Skeletal muscle tissue (tissue), 4 donors: ENCODE results near the gene EIF2B2. TPM values are rescaled to one million over a fixed set of nuclear protein-coding genes. Genes with fewer than 3 reads are reported as not detected.
A peak's percentile ranks its signal among the peaks of the same experiment; 100 is the strongest.

Source experiments
- H3K27ac ChIP-seq: one replicate; pipeline ENCODE4 v1.7.0; 2013; ENCODE audit warnings: mild to moderate bottlenecking, low read depth, low read length, inconsistent platforms
- H3K27me3 ChIP-seq, 3 donors: one replicate each; pipeline ENCODE4 v1.7.0; 2013; ENCODE audit warnings: low read length in 3 of 3; ENCODE audit not compliant: control insufficient read depth in 3 of 3, insufficient read depth in 3 of 3
- H3K36me3 ChIP-seq, 3 donors: one replicate each; pipeline ENCODE4 v1.7.0; 2013; ENCODE audit warnings: low read length in 3 of 3; ENCODE audit not compliant: control insufficient read depth in 3 of 3, insufficient read depth in 3 of 3
- H3K4me1 ChIP-seq, 3 donors: one replicate each; pipeline ENCODE4 v1.7.0; 2013; ENCODE audit warnings: low read length in 3 of 3, mild to moderate bottlenecking in 3 of 3; ENCODE audit not compliant: control insufficient read depth in 3 of 3, insufficient read depth in 3 of 3
- H3K4me3 ChIP-seq, 3 donors: one replicate each; pipeline ENCODE4 v1.7.0; 2013; ENCODE audit warnings: low read length in 3 of 3
- H3K9ac ChIP-seq, 3 donors: one replicate each; pipeline ENCODE4 v1.7.0; 2013; ENCODE audit warnings: low read length in 3 of 3, mild to moderate bottlenecking in 3 of 3, moderate library complexity in 2 of 3, low read depth in 1 of 3
- H3K9me3 ChIP-seq, 3 donors: one replicate each; pipeline ENCODE4 v1.7.0; 2013; ENCODE audit warnings: low read length in 3 of 3; ENCODE audit not compliant: control insufficient read depth in 3 of 3
- total RNA-seq: library from RNA; depleted of rRNA; stranded (reverse); fragments of >200 nt; gene quantifications from one replicate; pipeline ENCODE4 v1.2.3, GENCODE V29; 2014
- donor health status: Osteomylitis.

Gene EIF2B2
- 18.8 TPM for total RNA-seq

DNA sequence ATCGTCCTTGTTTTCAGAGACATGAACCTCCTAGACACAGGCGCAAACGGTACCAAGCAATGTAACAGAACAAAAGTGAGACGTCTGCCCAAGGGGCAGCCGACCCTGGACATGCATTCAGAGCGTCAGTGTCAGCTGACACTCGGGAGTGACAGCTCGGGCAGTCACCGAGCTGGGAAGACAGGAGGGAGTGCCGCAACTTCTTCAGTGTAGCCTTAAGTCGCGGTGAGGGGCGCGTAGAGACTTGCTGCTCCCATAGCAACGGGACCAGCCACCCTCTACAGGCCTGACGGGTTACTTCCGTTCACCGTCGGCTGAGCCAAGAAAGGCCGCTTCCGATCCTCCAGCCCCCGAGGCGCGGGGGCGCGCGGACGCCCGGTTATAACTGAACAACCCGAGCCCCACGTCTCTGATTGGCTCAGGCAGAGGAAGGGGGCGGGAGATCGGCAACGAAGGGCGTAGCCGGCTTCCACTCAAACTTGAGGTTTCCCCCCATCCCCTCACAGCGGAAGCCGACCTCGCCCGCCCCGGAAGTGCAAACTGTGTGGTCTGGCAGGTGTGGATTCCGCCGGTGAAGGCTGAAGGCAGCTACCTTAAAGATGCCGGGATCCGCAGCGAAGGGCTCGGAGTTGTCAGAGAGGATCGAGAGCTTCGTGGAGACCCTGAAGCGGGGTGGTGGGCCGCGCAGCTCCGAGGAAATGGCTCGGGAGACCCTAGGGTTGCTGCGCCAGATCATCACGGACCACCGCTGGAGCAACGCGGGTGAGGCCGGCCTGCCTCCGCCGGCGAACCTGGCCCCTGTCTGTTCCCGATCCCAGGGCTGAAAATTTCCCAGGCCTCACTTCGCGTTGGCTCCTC, at the start of gene EIF2B2:
EIF2B2 (plus strand) TSS at position 530 of the 858 bp plus-strand sequence; CDS start at position 600, 70 bp downstream.
- Histone ChIP-seq H3K36me3 (peaks cover 19 to 24% (median 23%) of the 10 kb centered on the region in 3 donors), H3K4me3 (peak within 1 kb of the TSS; percentile 93 to 99 (median 99)), H3K9ac (peak within 1 kb of the TSS; percentile 95 to 97 (median 96)), H3K27ac (peak within 1 kb of the TSS; percentile 88), H3K27me3 (no peaks in the 10 kb centered on the region), H3K4me1 (peaks cover 14 to 17% (median 15%) of the 10 kb centered on the region in 3 donors), H3K9me3 (no peaks in the 10 kb centered on the region)

DNA sequence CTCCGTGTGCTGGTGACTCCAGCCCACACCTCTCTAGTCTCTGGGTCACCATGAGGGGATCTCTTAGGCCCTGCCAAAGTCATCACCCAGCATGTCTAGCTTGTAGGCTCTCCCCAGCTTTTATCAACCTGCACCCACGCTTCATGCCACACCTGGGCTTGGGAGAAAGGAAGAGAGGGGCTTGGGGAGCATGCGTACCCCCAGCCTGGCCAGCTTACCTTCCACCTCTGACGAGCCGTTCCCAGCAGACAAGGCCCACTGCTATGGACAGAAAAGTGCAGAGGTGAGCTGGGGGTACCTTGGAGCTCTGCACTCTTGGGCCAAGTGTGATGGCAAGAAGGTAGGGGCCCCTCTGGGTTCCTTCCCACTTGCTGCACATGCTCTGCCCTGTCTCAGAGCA, 49.0 kb upstream of the EIF2B2 start:
- peak overlapping the region; percentile 56 to 65 (median 63) for H3K4me3 ChIP-seq
- no peaks in the 10 kb centered on the region for H3K9me3 ChIP-seq
- H3K27me3 ChIP-seq: peaks cover 0 to 10% (median 3%) of the 10 kb centered on the region in 3 donors
- peaks cover 17 to 35% (median 27%) of the 10 kb centered on the region in 3 donors for H3K4me1 ChIP-seq
- no peaks in the 10 kb centered on the region for H3K36me3 ChIP-seq
- H3K27ac ChIP-seq: no peak overlapping the region
- peak overlapping the region in 1 of 3 donors; percentile 73 for H3K9ac ChIP-seq

DNA sequence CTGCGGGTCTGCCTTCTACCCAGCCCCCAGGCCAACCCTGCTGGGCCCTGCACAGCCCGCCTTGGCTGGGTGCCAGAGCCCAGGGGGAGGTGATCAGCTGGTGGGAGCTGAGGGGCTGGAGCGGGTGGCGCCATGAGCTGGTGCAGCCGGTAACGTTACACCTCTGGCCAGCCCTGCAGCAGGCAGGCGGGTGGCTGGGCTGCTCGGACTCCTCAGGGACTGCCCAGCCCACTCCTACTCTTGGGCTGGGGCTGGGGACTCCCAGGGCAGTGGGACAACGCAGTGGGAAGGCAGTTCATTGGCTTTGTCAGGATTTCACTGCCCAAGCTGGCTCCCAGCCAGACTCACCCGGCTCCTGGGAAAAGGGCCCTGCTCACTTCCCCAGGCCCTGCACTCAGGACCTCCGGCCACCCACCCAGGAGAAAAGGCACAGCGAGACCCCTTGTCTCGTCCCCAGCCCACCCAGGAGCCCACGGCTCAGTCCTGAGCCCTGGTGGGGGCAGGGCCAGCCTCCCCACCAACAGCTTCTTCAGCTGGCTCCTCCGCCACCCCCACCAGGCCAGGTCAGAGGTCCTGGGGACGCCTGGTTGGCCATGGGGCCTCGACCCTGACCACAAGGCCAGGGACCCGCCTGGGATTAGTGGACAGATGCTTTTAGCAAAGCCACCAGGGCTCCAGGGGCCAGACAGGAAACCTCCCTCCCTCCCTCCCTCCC, 48.3 kb upstream of the EIF2B2 start:
- Histone ChIP-seq H3K27ac (no peak overlapping the region), H3K27me3 (peaks cover 0 to 10% (median 3%) of the 10 kb centered on the region in 3 donors), H3K9ac (peak overlapping the region in 2 of 3 donors; percentile 46 to 73), H3K36me3 (no peaks in the 10 kb centered on the region), H3K4me1 (peaks cover 17 to 35% (median 27%) of the 10 kb centered on the region in 3 donors), H3K9me3 (no peaks in the 10 kb centered on the region), H3K4me3 (peak overlapping the region; percentile 63 to 67 (median 65))

DNA sequence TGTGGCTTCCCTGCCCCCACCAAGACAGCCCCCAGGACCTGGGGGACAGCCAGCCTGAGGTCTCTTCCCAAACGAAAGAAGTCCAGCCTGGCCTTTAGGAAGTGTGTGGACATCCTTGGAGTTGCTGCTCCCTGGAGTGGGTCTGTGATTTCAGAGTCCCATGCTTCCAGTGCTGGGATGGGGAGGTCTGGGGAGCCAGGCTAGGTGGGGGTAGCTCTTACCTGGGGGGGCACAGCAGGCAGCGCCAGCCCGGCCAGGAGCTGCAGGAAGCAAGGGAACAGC, 47.8 kb upstream of the EIF2B2 start:
- peaks cover 17 to 35% (median 27%) of the 10 kb centered on the region in 3 donors for H3K4me1 ChIP-seq
- no peaks in the 10 kb centered on the region for H3K9me3 ChIP-seq
- H3K36me3 ChIP-seq: no peaks in the 10 kb centered on the region
- peaks cover 0 to 10% (median 3%) of the 10 kb centered on the region in 3 donors for H3K27me3 ChIP-seq
- peak overlapping the region; percentile 63 to 67 (median 65) for H3K4me3 ChIP-seq
- H3K9ac ChIP-seq: peak overlapping the region; percentile 43 to 73 (median 46)
- H3K27ac ChIP-seq: no peak overlapping the region

DNA sequence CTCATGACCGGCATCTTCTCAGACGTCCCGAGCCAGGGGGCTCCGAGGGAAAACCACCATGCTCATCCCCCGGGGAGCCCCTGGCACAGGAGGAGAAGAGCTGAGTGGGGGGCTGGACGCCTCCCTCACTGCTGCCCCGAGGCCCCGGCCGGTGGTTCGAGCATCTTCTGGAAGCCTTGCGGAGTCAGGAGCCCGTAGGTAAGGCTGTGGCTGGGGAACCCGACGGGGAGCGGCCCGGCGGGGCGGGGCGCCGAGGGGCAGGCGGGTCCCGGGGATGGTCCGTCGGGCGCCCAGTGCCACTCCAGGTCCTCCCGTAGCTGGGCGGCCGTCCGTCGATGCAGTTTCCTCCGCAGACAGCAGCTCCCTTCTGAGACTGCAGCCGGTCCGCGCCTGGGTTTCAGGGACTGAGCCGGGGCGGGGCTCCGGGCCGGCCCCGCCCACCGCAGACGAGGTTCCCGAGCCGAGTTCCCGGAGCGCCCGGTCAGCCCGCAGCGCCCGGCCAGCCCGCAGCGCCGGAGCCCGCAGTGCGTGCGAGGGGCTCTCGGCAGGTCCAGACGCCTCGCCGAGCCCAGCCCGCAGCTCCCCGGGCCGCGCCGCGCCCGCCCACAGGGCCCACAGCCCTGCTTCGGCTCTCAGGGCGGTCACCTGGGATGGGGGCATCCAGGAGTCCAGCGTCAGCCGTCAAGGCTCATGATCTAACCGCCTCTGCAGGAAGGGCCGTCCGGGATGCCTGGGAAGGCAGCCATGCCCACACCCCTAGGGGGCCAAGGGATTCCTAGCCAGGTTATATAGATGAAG, 47.3 kb upstream of the EIF2B2 start, which contains the start of gene PGF:
PGF (minus strand) TSS at position 369 of the 798 bp plus-strand sequence; CDS start at position 14, 355 bp downstream.
- H3K4me1 ChIP-seq: peaks cover 17 to 35% (median 27%) of the 10 kb centered on the region in 3 donors
- no peak within 1 kb of the TSS for H3K27ac ChIP-seq
- peaks cover 0 to 10% (median 3%) of the 10 kb centered on the region in 3 donors for H3K27me3 ChIP-seq
- H3K36me3 ChIP-seq: no peaks in the 10 kb centered on the region
- H3K9ac ChIP-seq: peak within 1 kb of the TSS; percentile 43 to 73 (median 46)
- peak within 1 kb of the TSS; percentile 63 to 67 (median 65) for H3K4me3 ChIP-seq
- H3K9me3 ChIP-seq: no peaks in the 10 kb centered on the region

DNA sequence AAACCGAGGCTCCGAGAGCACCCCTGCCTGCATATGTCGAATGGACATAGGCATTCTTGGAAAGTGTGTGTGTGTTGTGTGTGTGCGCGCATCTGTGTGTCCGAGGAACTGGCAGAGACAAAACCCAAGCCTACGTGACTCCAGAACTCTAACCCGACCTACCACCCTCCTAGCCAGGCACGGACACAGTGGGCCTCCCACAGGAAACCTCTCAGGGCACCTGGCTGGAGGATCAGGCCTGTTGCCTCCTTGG, 46.8 kb upstream of the EIF2B2 start:
- Histone ChIP-seq H3K4me3 (peak overlapping the region in 1 of 3 donors; percentile 65), H3K27ac (no peak overlapping the region), H3K9ac (peak overlapping the region in 2 of 3 donors; percentile 46 to 73), H3K27me3 (peaks cover 0 to 10% (median 3%) of the 10 kb centered on the region in 3 donors), H3K36me3 (no peaks in the 10 kb centered on the region), H3K9me3 (no peaks in the 10 kb centered on the region), H3K4me1 (peaks cover 17 to 35% (median 26%) of the 10 kb centered on the region in 3 donors)

DNA sequence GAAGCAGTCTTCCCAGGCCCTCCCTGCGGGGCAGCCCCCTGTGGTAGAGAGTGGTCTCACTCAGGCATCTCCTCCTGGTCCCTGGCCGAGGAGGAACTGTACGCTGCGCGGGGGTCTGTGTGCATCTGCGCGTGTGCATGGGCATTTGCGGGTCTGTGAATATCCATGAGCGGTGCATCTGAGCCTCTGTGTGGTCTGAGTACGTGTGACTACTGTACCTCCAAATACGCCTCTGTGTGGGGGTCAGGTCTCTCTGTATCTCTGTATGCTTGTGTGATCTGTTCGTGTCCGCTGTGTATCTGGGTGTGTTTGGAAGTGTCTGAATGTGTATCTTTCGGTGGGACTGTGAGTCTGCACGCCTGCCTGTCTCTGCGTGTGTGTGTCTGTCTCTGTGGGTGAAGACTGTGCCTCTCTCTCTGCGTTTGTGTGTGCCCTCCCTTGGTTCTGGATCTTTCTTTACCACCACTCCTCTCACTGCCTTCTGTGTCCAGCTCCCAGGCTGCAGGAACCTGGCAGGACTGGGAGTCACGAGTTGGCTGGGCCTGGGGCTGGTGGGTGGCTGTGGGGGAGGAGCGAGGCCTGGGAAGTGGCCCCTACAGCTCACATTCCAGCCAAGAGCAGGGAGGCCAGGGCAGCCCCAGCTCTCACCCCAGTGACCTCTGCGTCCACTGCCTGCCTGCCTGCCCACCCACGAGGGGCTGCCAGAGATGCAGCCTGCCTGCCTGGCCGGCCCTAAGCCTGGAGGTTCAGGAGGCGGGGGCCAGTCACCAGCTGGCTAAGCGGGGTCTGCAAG, 46.2 kb upstream of the EIF2B2 start:
- Histone ChIP-seq H3K36me3 (no peaks in the 10 kb centered on the region), H3K4me1 (peaks cover 17 to 34% (median 22%) of the 10 kb centered on the region in 3 donors), H3K27me3 (peaks cover 0 to 10% (median 3%) of the 10 kb centered on the region in 3 donors), H3K27ac (no peak overlapping the region), H3K9me3 (no peaks in the 10 kb centered on the region), H3K9ac (peak overlapping the region in 1 of 3 donors; percentile 73), H3K4me3 (no peak overlapping the region)

DNA sequence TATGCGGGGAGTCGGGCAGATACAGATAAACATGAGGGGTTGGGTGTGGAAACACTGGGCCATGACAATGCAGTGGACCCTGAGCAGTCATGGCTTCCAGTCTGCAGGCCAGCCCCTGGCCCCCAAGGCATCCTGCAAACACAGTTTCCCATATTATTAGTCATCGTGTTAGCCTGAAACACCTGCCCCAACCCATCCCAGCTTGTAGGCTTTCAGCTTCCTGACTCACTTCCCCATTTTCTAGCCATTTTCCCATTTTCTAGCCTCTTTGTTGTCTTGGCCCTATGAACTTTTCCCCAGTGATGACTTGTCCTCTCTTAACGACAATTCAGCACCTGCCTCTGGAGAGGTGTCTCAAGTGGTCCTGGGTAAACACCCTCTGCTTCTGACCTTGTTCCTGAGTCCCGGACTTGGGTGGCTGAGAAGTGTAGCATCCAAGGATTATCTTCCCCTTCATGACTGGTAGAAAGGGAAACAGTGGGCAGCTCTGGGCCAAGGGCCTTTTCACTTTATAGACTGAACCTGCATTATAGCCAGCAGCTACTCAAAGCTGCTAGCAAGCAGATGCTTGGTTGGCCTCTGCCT, 43.0 kb upstream of the EIF2B2 start:
- Histone ChIP-seq H3K4me3 (no peak overlapping the region), H3K27me3 (peaks cover 0 to 4% (median 3%) of the 10 kb centered on the region in 3 donors), H3K9ac (no peak overlapping the region), H3K27ac (no peak overlapping the region), H3K36me3 (no peaks in the 10 kb centered on the region), H3K4me1 (peaks cover 12 to 29% (median 21%) of the 10 kb centered on the region in 3 donors), H3K9me3 (no peaks in the 10 kb centered on the region)

DNA sequence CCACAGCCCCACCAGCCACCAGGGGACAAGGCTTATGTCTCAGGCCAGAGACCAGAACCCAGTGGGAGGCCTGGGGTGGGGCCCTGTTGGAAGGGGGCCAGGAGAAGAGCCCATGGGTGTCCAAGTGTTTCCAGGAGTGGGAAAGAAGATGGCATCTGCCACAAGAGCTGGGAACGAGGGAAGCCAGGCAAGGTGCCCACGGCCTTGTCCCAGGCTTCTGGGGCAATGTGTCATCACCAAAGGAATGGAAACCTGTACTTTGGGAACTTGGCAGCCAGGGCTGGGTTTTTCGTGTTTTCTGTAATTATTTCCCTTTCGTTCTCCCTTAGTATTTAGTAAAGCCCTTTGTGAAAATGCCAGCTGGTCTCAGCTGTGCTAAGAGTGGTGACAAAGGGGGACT, 42.0 kb upstream of the EIF2B2 start:
- H3K4me1 ChIP-seq: peaks cover 12 to 22% (median 20%) of the 10 kb centered on the region in 3 donors
- no peak overlapping the region for H3K4me3 ChIP-seq
- H3K27ac ChIP-seq: no peak overlapping the region
- no peaks in the 10 kb centered on the region for H3K27me3 ChIP-seq
- H3K36me3 ChIP-seq: no peaks in the 10 kb centered on the region
- H3K9ac ChIP-seq: no peak overlapping the region
- no peaks in the 10 kb centered on the region for H3K9me3 ChIP-seq
